GM20431 (cell line): ENCODE results near the gene NKAIN2.
"Not testable (repeated sequence)": the region's sequence is repeated elsewhere in the genome, so short reads cannot be mapped to it uniquely, and the experiment has no call there.

ENCODE experiments used
- in situ Hi-C: fragments of 300-500 bp; cut with MseI, MboI; formaldehyde crosslinking; loops from one replicate; pipeline ENCODE4 v1.15.0; 2020; ENCODE audit warnings: low sequenced_read_pairs; ENCODE audit not compliant: unreplicated experiment

NKAIN2 gene

DNA sequence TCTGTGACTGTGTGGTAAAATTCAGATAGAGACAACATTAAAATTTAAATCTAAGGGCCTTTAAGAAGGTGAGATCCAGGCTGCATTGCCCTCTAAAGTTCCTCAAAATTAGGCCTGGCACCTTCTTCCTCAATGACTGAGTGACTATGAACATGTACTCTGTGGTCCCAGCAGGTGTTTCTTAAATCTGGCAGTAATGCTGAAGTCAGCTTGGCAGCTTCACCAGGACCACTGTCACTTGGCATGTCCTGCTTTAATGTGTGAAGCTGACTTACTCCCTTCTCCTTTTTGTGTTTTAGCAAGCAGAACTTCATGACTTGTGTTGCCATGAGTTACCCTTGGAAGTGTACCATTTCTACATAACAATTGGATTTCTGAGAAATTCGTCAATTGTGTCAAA lies 141.7 kb downstream of the NKAIN2 start:
- in situ Hi-C loops = no loop called here

DNA sequence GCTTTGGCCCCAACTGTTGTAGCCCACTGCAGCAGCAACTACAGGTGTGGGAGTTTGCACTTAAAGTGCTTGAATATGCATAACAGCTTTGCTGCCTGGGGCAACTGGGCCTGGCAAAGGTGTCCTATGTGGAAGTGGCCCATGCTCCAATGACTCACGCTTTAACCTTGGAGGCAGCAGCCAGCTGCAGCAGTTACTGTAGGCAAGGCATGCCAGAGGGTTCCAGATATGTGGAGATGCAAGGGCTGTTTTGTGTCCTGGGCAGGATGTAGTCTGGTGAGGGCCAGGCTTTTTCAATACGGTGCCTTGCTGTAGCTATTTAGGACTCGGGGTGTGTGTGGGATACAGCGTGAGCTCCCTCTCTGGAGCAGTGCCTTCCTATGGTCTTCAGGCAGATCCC lies 150.3 kb downstream of the NKAIN2 start:
- in situ Hi-C loops = no loop called here

DNA sequence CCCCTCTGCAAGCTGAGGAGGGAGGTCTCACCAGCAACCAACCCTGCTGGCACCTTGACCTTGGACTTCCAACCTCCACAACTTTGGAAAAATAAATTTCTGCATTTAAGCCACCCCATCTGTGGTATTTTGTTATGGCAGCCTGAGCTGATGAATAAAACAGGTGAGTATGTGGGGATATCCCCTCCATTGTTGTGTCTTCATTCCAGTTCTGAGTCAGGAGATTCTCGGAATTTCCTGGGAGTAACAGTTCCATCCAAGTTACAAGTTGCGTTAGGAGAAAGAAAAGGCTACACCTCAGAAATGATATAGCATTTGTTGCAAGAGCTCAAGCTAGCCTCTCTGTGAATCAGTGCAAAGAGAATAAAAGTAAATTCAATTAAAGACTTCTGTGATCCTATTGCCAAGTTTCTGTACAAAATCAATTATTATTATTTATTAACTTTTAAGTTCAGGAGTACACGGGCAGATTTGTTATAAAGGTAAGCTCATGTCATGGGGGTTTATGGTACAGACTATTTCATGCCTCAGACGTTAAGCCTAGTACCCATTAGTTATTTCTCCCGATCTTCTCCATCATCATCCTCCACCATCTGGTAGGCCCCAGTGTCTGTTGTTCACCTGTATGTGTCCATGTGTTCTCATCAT lies 153.0 kb downstream of the NKAIN2 start:
- in situ Hi-C loops = no loop called here

DNA sequence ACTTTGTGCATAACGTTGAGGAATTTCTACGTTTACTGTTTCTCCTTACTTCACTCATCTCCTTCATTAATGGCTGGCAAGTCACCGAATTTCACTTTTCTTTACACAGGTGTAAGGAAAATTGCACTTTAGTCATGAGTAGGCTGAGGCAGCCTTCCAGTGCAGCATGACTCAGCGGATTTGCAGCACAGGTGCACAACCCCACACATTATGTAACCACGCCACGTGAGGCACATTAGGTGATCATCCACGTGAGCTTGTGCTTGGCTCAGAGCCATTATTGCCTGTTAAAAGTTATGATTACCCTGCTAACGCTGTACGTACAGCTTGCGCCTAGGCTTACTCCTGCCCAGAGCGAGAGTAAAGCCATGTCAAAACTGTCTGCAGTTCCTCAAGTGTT lies 158.8 kb downstream of the NKAIN2 start:
- in situ Hi-C loops = no loop called here

DNA sequence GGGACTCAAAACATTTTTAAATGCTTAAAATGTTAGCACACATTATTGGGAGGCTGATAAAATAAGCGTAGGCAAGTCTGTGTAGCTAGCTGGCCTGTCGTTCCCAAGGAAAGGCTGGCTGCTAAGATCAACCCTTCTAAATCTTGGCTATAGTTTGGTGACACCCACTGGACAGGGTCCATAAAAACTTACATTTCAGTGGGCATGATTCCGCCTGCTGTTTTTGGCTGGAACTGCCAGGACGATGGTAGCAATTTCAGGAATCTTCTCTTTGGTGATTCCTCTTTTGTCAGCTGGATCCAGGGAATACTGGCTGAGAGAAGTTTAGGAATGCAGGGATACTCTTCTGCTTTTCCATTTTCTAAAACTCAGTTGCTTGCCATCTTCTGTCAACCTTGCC lies 162.2 kb downstream of the NKAIN2 start:
- in situ Hi-C loops = no loop called here

DNA sequence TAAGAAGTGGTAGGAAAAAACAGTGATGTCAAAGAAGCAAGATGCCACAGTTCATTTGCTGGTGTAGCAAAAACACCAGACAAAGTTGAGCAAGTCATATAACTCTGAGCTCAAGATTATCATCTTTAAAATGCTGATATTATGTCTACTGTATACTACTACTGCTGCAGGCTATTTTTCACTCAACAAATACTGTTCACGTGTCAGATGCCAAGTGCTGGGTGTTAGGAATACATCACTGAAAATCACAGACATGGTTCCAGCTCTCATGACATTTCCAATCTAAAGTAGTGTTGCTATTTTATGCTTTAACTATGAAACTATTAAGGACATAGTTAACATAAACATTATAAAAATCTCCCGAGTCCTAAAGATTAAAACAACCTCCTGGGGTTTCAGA lies 163.0 kb downstream of the NKAIN2 start:
- in situ Hi-C loops = no loop called here

DNA sequence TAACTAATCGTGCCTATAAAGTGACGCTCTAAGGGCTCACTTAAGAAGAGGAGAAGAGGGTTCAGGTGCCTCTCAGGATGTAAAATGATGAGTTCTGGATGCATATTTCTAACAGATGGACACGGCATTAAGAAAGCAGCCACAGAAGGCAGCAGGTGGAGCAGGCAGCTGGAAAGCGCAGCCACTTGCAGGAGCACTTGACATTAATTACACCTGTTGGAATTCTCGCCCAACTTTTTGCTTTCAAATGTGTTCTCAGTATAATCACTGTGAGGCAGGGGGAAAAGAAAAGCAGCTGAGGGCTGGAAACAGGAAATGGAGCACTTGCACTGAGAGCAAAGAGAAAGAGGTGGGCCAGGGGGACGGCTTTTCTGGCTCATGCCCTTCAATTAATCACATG lies 164.2 kb downstream of the NKAIN2 start:
- in situ Hi-C loops = no loop called here

DNA sequence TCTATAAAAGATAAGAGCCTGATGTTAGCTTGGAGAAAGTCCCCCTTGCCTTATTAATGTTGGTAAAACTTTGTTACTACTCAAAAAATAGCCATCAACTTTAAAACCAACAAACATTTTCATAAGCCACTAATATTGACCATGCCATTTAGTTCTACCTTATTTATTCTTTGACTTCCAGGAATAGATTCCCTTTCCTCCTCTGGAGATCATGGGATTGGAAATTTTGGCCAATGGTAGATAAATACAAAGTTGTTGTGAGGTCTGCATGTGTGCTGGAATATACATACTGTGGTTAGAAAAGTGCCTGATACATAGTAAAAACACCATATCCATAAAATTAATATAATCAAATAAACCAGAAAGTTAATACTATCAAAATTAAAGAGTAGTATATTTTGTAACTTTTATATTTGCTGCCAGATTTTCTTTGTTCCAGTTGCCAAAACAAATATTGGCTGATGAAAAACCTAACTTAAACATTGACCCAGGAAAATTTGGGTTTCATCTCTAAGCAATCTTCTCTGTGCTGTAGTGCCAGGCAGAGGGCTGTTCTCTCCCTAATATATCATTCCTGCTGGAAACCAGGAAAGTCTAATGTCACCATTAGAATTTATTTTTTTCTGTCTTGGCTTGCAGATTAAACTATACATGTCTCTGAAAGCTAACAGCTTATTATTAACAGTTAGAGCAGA lies 169.1 kb downstream of the NKAIN2 start:
- in situ Hi-C loops = no loop called here

DNA sequence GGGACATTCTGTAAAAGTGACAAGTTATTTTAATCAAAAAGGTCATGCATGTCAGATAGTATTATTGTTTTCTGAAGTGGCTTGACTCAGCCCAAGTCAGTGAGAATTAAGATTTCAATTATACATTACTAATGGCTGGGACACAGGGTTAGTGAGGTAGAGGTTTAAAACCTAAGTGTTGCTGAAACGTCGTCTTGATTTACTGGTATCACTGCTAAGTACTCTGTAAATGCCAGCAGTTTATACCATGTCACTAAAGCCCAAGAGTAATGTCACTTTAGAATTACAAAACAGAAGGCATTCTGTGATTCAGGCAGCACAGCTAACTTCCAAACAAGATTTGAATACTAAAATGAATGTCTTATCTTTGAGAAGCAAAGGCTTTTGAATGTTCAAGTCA lies 176.6 kb downstream of the NKAIN2 start:
- in situ Hi-C loops = no loop called here

DNA sequence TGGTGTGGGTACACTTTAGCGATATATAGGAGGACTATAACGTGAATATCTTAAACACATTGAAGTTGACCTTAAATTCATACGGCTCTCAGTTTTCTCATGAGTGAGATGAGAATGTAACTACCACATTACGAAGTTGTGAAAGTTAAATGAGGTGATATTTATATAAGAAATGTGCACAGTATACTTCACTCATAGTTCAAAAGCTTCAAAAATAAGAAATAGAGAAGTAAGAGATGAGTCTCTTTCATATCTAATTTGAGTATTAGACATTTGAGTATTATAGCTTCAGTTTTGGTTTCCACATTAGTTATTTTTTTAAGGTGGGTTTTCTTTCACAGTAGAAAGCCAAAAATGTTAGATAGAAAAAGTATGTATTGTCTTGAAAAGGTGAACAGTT lies 183.3 kb downstream of the NKAIN2 start:
- in situ Hi-C loops = no loop called here

DNA sequence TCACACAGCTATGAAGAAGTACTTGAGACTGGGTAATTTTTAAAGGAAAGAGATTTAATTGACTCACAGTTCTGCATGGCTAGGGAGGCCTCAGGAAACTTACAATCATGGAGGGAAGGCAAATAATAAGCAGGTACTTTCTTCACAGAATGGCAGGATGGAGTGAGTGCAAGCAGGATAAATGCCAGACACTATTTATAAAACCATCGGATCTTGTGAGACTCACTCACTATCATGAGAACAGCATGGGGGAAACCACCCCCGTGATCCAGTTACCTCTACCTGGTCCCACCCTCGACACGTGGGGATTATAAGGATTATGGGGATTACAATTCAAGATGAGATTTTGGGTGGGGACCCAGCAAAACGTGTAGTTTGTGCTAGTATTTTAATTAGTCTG lies 186.3 kb downstream of the NKAIN2 start:
- in situ Hi-C loops = not testable (repeated sequence)

DNA sequence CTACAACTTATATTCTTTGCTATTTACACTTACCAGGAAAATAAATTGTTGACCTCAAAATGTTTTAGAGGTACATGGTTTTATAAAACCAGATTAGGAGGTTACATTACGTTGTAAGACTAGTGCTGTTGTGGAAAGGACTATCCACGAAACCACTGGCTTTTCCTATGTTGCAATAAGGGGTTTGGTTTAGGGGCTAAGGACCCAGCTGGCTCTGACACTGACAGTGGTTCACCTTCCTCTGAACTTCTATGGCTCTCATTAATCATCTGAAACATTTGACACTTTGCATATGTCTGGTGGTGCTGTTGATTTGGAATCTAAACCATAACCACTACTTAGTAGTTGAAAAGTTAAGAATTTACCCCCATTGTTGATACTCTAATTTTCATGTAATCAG lies 186.7 kb downstream of the NKAIN2 start:
- in situ Hi-C loops = no loop called here

DNA sequence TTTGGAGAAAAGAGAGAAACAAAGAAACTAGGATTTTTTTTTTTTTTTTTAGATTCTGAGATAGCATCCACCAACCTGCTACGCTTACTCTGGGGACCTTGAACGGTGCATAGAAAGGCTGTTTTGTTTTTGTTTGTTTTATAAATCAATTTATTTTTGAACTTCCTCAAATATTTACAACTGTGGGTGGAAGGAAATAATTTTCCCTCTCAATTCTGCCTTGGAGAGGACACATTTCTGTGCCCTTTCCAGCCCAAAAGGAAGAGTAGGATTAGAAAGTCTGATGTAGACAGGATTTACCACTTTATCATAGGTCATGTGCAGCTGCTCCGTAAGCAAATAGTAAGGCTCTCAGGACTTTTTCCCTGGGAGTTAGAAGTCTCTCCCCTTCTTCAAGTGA lies 190.5 kb downstream of the NKAIN2 start:
- in situ Hi-C loops = no loop called here

DNA sequence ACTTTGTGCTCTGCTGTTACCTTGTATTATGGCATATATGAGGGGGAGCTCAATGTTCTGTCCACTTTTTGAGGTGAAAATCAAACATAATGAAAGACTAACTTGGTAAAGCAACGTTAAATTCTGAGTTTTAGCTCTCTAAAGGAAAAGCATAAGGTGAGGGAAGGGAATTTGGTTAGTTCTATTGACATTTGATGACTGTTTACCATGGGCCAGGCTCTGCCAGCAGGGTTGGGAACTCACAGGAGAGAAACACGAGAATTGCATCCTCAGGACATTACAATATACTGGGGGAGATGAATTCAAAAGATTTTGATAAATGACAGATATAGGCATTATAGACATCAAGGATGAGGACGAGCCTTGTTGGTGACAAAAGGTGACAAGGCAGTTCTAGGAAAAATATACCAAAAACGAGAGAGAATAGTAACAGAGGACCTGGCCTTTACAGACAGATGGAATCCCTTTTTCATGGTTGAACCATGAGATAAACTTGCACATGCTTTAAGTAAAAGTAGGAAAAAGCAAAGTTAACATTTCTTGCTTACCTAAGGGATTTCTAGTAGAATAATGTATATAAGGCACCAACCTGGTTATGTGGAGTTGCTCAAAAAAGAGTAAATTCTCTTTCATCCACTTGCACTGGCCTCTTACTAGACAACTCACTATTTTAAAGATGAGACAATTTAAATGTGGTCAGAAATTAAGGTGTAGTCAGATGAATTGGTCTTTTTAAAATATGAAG lies 191.4 kb downstream of the NKAIN2 start:
- in situ Hi-C loops = no loop called here

DNA sequence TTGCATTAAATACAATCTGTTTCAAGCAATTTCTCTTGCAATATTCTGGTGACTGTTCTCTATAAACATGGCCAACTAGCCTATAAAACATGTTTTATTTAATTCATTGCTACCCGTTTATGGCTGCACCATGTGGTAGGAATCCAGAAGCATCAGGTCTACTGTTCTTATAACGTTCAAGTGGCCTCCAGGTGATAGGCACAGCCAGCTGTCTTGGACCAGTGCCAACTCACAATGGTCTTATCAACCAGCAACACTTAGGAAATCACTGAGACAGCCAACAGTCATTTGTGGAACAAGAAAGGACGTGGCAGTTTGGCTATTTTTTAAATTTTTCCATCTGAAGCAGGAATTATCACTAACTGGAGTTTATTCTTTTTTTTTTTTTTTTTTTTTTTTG lies 193.6 kb downstream of the NKAIN2 start:
- in situ Hi-C loops = no loop called here

DNA sequence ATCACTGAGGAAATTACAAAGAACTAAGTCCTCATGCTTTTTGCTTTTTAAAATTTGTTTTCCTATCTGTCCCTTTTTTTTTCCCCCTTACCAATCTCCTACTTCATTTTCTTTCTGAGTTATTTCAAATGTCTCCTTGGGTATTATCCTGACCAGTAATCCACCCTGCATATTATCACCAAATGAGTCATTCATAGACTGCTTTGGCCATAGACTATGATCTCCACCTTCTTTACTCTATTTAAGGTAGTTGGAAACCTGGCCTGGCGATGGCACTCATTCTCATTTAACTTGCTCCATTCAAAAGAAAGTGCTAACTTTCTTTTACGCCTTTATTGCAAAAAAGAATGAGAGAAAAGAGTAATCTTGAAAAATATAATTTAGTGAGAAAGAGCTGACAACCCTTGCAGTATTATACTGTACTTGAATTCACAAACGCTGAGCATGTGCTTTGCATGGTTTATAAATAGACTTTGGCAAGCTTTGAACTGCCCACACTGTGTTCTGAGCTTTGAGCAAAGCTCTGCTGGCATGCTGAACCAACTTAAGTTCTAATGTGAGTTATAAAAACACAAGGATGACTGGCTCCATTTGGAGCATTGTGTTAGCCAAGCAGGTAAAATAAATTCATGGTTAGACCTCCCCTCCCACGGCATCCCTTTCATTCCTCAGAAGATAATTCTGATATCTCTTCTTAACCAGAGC lies 198.9 kb downstream of the NKAIN2 start:
- in situ Hi-C loops = no loop called here

DNA sequence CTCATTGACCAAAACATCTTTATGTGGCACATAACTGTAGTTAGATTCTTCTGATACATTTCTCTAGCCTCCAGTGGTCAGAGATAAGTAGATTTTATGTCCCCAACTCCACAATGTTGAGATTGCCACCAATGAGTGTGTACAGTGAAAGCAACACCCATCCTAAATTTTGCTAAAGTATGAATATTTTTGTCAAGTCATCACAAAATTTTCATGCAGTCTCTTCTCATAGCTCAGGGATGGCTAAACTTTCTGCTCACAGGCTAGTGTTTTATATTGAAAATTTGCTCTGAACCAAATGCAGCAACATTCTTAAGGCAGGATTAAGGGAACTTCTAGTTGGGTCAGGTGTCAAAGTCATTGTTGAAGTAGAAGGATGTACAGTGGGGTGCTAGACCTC lies 203.6 kb downstream of the NKAIN2 start:
- in situ Hi-C loops = no loop called here

DNA sequence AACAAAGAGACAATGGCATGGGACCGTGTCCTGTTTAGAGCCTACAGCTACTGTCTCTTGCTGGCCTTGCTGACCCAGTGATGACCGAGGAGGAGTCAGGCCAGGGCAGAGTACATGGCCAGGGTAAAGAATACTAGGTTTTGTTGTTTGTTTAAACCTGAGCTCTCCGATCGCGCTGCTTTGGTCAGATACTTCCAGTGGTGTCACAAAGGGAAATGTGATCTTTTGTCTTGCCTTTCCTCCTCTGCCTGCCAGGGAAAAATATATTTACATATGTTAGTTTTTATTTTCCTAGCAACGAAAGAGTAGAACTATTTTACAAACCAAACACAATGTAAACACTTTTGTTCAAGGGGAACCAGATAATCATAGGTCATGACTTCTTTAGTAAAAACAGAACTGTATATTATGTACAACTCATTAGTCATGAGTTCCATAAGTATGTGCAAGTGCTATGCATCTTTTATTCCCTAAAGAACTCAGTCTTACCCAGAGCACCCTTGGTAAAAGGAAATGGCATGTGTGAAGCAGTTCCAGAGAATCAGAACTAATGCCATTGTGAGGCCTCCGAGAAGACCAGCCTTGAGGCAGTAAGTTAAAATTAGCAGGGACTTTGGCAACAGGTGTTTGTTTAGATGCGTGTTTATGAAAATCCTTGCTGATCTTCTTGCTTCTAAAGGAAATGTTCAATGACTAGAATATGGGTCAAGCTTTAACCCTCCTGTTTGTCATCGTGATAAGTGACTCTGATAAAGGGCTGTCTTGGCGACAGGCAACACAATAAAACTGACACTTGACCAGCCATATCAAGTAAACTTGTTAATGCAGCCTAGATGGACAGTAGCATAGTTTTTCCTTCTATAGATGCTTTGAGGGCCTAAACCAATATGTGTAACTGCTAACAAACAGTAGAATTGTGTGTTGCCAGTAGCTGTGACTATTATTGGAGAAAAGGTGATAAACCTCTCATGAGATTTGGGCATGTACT lies 204.6 kb downstream of the NKAIN2 start:
- in situ Hi-C loops = no loop called here

DNA sequence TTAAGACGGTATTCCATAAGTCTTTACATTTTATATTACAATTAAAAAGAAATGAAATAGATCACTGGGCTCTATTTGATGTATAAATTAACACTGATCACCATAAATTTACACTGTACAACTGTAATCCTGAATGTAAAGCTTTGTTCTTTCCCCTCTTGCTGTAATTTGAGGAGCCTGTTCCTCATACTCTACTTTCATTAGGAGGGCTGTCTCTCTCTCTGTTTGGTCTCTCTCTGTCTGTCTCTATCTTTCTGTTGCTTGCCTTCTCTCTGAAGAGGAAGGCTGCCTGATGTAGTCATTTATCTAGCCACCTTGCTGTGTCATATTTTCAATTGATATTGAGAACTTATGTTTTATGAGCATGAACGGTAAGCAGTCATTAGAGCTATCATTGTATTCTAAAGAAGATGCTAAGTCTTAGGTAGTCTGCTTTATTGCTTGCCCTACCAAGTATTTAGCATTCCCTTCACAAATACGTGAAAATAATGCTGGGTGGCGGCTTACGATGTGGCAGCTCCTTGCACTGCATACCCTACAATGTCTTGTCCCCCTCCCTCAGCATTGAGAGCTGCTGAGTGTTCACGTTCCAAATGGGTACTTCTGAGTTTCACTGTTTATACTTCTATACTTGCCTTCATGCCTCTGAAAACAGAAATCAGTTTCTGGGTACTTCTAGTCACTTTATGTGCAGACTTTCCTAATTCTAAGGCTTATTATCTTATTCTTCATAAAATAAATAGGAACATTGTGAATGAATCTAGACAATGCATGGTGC lies 205.5 kb downstream of the NKAIN2 start:
- in situ Hi-C loops = no loop called here
